RWPE2 (cell line): ENCODE results near the gene DYNLT4.
"Not testable (repeated sequence)": the region's sequence is repeated elsewhere in the genome, so short reads cannot be mapped to it uniquely, and the experiment has no call there.

Experiments used
- ATAC-seq: fragments of 200-7000 bp; cut with Tn5 transposase; 3 replicates; pipeline ENCODE4 v1.9.1; 2021; ENCODE audit warnings: low read depth
- DNase-seq: peaks from one replicate; pipeline ENCODE4 v3.0.0-alpha.2; 2020; ENCODE audit warnings: low spot score
- H3K27ac ChIP-seq: fragments of 450-650 bp; 2 replicates; pipeline ENCODE4 v1.5.1; 2017; ENCODE audit warnings: mild to moderate bottlenecking; ENCODE audit not compliant: poor library complexity, severe bottlenecking
- H3K27me3 ChIP-seq: fragments of 250-450 bp; sonication (Bioruptor Pico); 2 replicates; pipeline ENCODE4 v1.5.1; 2021; ENCODE audit warnings: mild to moderate bottlenecking, moderate library complexity; ENCODE audit not compliant: insufficient read depth, poor library complexity, severe bottlenecking
- H3K36me3 ChIP-seq: fragments of 250-450 bp; sonication (Bioruptor Pico); 2 replicates; pipeline ENCODE4 v1.5.1; 2020; ENCODE audit warnings: low read depth, mild to moderate bottlenecking, moderate library complexity
- H3K4me1 ChIP-seq: fragments of 250-450 bp; sonication (Bioruptor Pico); 2 replicates; pipeline ENCODE4 v1.5.1; 2021; ENCODE audit warnings: mild to moderate bottlenecking, moderate library complexity; ENCODE audit not compliant: insufficient read depth, poor library complexity, severe bottlenecking
- H3K4me3 ChIP-seq: fragments of 250-450 bp; sonication (Bioruptor Pico); 2 replicates; pipeline ENCODE4 v1.5.1; 2021; ENCODE audit warnings: mild to moderate bottlenecking, moderate library complexity; ENCODE audit not compliant: severe bottlenecking
- H3K9me3 ChIP-seq: fragments of 250-450 bp; sonication (Bioruptor Pico); 2 replicates; pipeline ENCODE4 v1.5.1; 2021; ENCODE audit warnings: mild to moderate bottlenecking, moderate library complexity; ENCODE audit not compliant: severe bottlenecking
- TF ChIP-seq, protein P1 (sequence below): fragments of 450-650 bp; IDR thresholded peaks from one replicate; pipeline ENCODE4 v1.5.1; 2017; ENCODE audit warnings: mild to moderate bottlenecking, moderate library complexity; ENCODE audit not compliant: poor library complexity, severe bottlenecking

DYNLT4 gene

DNA sequence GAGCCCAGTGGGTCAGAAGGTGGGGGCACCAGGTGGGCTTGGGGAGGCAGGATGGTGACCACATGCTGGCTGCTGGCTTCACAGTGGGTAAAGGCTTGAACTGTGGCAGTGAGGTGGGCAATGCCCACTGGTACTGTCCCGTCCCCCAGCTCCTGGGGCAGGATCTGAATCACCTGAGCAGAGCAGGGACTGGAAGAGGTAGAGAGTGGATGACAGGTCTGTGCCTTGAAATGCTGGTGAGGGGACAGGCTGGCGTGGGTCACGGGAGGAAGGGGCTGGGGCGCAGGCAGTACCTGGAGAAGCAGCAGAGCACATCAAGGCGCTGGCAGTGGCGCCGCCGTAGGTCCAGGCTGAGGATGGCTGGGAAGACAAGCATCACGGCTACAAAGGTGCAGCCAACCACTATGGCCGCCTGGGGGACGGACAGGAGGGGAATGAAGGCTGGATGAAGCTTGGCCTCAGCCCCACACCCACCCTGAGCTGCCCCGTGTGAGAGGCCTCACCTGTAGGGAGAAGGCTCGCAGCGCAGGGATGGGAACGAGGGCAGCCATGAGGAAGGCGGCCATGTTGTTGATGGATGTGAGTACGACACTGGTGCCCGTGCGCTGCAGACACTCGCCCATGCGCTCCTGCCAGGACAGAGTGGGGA, 21.0 kb upstream of the DYNLT4 start:
- no peak overlapping the region for H3K27ac ChIP-seq
- no peaks in the 10 kb centered on the region for H3K27me3 ChIP-seq
- ATAC-seq (no peak), DNase-seq (no peak)
- no peaks in the 10 kb centered on the region for H3K9me3 ChIP-seq
- H3K4me3 ChIP-seq: no peak overlapping the region
- H3K4me1 ChIP-seq: no peaks in the 10 kb centered on the region
- TF ChIP-seq, protein P1, sequence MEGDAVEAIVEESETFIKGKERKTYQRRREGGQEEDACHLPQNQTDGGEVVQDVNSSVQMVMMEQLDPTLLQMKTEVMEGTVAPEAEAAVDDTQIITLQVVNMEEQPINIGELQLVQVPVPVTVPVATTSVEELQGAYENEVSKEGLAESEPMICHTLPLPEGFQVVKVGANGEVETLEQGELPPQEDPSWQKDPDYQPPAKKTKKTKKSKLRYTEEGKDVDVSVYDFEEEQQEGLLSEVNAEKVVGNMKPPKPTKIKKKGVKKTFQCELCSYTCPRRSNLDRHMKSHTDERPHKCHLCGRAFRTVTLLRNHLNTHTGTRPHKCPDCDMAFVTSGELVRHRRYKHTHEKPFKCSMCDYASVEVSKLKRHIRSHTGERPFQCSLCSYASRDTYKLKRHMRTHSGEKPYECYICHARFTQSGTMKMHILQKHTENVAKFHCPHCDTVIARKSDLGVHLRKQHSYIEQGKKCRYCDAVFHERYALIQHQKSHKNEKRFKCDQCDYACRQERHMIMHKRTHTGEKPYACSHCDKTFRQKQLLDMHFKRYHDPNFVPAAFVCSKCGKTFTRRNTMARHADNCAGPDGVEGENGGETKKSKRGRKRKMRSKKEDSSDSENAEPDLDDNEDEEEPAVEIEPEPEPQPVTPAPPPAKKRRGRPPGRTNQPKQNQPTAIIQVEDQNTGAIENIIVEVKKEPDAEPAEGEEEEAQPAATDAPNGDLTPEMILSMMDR: no peak
- no peaks in the 10 kb centered on the region for H3K36me3 ChIP-seq

DNA sequence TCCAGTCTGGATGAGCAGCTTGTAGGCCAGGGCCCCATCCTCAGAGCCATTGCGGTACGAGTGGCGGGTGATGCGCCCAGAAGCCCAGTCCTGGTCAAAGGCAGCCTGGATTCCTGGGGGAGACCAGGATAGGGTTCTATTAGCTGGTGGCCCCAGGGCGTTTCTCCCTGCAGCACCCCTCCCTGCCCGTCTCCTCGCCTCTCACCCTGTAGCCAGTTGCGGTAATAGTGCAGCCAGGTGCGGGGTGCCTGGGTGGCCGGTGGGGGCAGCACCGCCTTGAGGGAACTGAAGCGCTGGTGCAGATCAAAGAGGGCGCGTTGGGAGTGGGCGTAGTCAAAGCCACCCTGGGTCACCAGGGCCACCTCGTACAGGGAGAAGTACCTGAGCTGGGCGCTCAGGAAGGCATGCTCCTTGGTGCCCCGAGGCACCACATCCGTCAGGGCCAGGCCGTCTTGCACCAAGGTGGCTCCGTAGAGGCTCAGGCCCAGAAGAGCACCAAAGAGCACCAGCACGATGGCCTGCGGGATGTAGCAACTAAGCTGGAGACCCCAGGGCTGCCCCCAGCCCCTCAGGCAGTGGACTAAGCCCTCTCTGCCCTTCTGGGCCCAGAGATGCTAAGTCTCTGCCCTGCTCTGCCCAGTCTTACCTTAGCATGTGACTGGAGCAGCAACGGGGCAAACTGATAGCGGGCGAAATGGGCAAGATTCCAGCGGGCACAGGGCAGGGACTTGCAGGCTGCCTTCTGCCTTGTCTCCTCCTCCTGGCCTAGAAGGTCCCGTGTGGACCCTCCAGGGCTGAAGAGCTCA, 20.2 kb upstream of the DYNLT4 start:
- no peaks in the 10 kb centered on the region for H3K4me1 ChIP-seq
- no peak overlapping the region for H3K4me3 ChIP-seq
- ATAC-seq (no peak), DNase-seq (no peak)
- no peaks in the 10 kb centered on the region for H3K27me3 ChIP-seq
- no peak overlapping the region for H3K27ac ChIP-seq
- H3K9me3 ChIP-seq: no peaks in the 10 kb centered on the region
- no peaks in the 10 kb centered on the region for H3K36me3 ChIP-seq
- TF ChIP-seq, protein P1: no peak

GRCh38 chr1:44826375-44827196, 19.4 kb upstream of the DYNLT4 start:
- Histone ChIP-seq H3K4me1 (no peaks in the 10 kb centered on the region), H3K27ac (no peak overlapping the region)
- no peak for ATAC-seq

GRCh38 chr1:44824392-44824791, 17.2 kb upstream of the DYNLT4 start:
- DNase-seq, ATAC-seq, H3K4me1 ChIP-seq: not testable (repeated sequence)

More at GRCh38 chr1:44826375-44827196, 19.4 kb upstream of the DYNLT4 start:
- H3K27me3 ChIP-seq: no peaks in the 10 kb centered on the region
- no peaks in the 10 kb centered on the region for H3K9me3 ChIP-seq
- TF ChIP-seq, protein P1: no peak
- H3K4me3 ChIP-seq: no peak overlapping the region
- DNase-seq: no peak
- H3K36me3 ChIP-seq: no peaks in the 10 kb centered on the region

DNA sequence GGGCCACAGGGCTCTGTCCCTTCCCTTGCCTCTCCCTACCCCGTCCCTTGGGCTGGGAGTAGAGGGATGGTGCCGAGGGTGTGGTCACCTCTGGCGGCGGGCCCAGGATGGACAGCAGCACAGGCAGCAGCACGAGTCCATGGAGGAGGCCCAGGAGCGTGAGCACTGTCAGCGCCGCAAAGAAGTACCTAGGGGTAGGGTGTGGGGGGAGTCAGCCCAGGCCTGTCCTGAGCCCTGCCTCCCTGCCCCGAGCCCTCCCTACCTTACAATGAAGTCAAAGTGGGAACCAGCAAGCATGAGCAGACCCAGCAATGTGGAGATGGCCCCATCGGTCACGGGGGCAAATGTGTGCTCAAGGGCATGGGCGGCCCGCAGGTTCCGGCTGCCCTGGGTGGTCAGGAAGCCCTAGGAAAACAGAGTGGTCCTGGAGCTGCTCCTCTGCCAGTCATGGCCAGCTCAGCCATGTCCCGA, 15.9 kb upstream of the DYNLT4 start:
- DNase-seq: no peak
- H3K4me1 ChIP-seq: no peaks in the 10 kb centered on the region
- no peaks in the 10 kb centered on the region for H3K36me3 ChIP-seq
- H3K9me3 ChIP-seq: no peaks in the 10 kb centered on the region
- H3K4me3 ChIP-seq: no peak overlapping the region
- TF ChIP-seq, protein P1: no peak
- no peak overlapping the region for H3K27ac ChIP-seq
- no peak for ATAC-seq
- no peaks in the 10 kb centered on the region for H3K27me3 ChIP-seq

More at GRCh38 chr1:44824392-44824791, 17.2 kb upstream of the DYNLT4 start:
- H3K27ac ChIP-seq, H3K27me3 ChIP-seq, H3K36me3 ChIP-seq, H3K4me3 ChIP-seq, H3K9me3 ChIP-seq: not testable (repeated sequence)
